DOHH2 (cell line): ENCODE measurements around the gene TNFSF8.
A peak's percentile ranks its signal among the peaks of the same experiment; 100 is the strongest.

Source experiments
- H3F3A ChIP-seq: fragments of 200-600 bp; sonication (generic), shearing (Covaris generic); 2 replicates; pipeline ENCODE4 v1.6.0; 2016; ENCODE audit warnings: antibody characterized with exemption, mild to moderate bottlenecking; ENCODE audit not compliant: control insufficient read depth, insufficient read depth
- H3K27ac ChIP-seq: fragments of 200-600 bp; sonication (generic); 2 replicates; pipeline ENCODE4 v1.5.1; 2014; ENCODE audit warnings: low read depth, mild to moderate bottlenecking, low read length, moderate library complexity
- H3K27me3 ChIP-seq: fragments of 200-600 bp; sonication (generic); 2 replicates; pipeline ENCODE4 v1.6.1; 2014; ENCODE audit warnings: mild to moderate bottlenecking, low read length, mixed read lengths; ENCODE audit not compliant: control insufficient read depth
- H3K36me3 ChIP-seq: fragments of 200-600 bp; sonication (generic); 2 replicates; pipeline ENCODE4 v1.6.1; 2014; ENCODE audit warnings: mild to moderate bottlenecking, low read length, moderate library complexity, mixed read lengths; ENCODE audit not compliant: control insufficient read depth
- H3K4me1 ChIP-seq: fragments of 200-600 bp; sonication (generic); 2 replicates; pipeline ENCODE4 v1.6.1; 2014; ENCODE audit warnings: mild to moderate bottlenecking, low read length, mixed read lengths; ENCODE audit not compliant: control insufficient read depth
- H3K4me2 ChIP-seq: fragments of 200-600 bp; sonication (generic); 2 replicates; pipeline ENCODE4 v1.6.0; 2014; ENCODE audit warnings: mild to moderate bottlenecking, low read length, moderate library complexity
- H3K4me3 ChIP-seq: fragments of 200-600 bp; sonication (generic); 2 replicates; pipeline ENCODE4 v1.5.1; 2014; ENCODE audit warnings: mild to moderate bottlenecking, low read length, mixed read lengths
- H3K79me2 ChIP-seq: fragments of 200-600 bp; sonication (generic); 2 replicates; pipeline ENCODE4 v1.6.1; 2014; ENCODE audit warnings: mild to moderate bottlenecking, low read length, mixed read lengths; ENCODE audit not compliant: control insufficient read depth
- H3K9me2 ChIP-seq: fragments of 200-600 bp; sonication (generic); replicated peaks from 2 replicates; pipeline ENCODE4 v1.6.1; 2014; ENCODE audit warnings: mild to moderate bottlenecking, low read length, mixed read lengths; ENCODE audit not compliant: control insufficient read depth
- H3K9me3 ChIP-seq: fragments of 200-600 bp; sonication (generic); 2 replicates; pipeline ENCODE4 v1.6.1; 2014; ENCODE audit warnings: antibody characterized with exemption, low read length, mixed read lengths; ENCODE audit not compliant: control insufficient read depth, insufficient read depth
- H4K20me1 ChIP-seq: fragments of 200-600 bp; sonication (generic); 2 replicates; pipeline ENCODE4 v1.6.0; 2014; ENCODE audit warnings: low read depth, mild to moderate bottlenecking, antibody characterized with exemption, low read length, moderate library complexity; ENCODE audit not compliant: control insufficient read depth, insufficient read depth
- CTCF ChIP-seq: fragments of 200-600 bp; sonication (generic); IDR thresholded peaks from one replicate; pipeline ENCODE4 v1.5.1; 2014; ENCODE audit warnings: antibody characterized with exemption, mild to moderate bottlenecking, low read depth, low read length; ENCODE audit not compliant: poor library complexity, severe bottlenecking
- EZH2phosphoT487 ChIP-seq: fragments of 200-600 bp; sonication (generic); IDR thresholded peaks from 2 replicates; pipeline ENCODE4 v1.6.1; 2017; ENCODE audit warnings: borderline replicate concordance, mild to moderate bottlenecking, antibody characterized with exemption, low read length, moderate library complexity, mixed read lengths

Gene TNFSF8

GRCh38 chr9:114878879-114879564 is 51.4 kb downstream of the TNFSF8 start:
- no peak overlapping the region for H3K4me2 ChIP-seq
- no peaks in the 10 kb centered on the region for H3F3A ChIP-seq
- no peaks in the 10 kb centered on the region for H4K20me1 ChIP-seq
- peaks cover 4% of the 10 kb centered on the region; the same call in 1 of the 2 replicates for H3K4me1 ChIP-seq
- H3K36me3 ChIP-seq: no peaks in the 10 kb centered on the region
- H3K27ac ChIP-seq: no peak overlapping the region
- peaks cover 21% of the 10 kb centered on the region for H3K9me3 ChIP-seq
- no peaks in the 10 kb centered on the region for H3K27me3 ChIP-seq
- no peaks in the 10 kb centered on the region for H3K79me2 ChIP-seq
- no peak overlapping the region for H3K4me3 ChIP-seq
- peak; percentile 29 for TF ChIP-seq CTCF
- TF ChIP-seq EZH2phosphoT487: no peak
- no peaks in the 10 kb centered on the region for H3K9me2 ChIP-seq

GRCh38 chr9:114869845-114870244 is 60.5 kb downstream of the TNFSF8 start:
- H3K4me3 ChIP-seq: no peak overlapping the region
- no peak overlapping the region for H3K4me2 ChIP-seq
- H3K36me3 ChIP-seq: no peaks in the 10 kb centered on the region
- H3K27me3 ChIP-seq: no peaks in the 10 kb centered on the region
- no peaks in the 10 kb centered on the region for H3K79me2 ChIP-seq
- no peaks in the 10 kb centered on the region for H3K9me2 ChIP-seq
- TF ChIP-seq CTCF (no peak), EZH2phosphoT487 (no peak)
- H3K27ac ChIP-seq: no peak overlapping the region
- no peaks in the 10 kb centered on the region for H3F3A ChIP-seq
- H3K4me1 ChIP-seq: no peaks in the 10 kb centered on the region
- H4K20me1 ChIP-seq: no peaks in the 10 kb centered on the region
- H3K9me3 ChIP-seq: peaks cover 5% of the 10 kb centered on the region; the same call in 1 of the 2 replicates

- Histone ChIP-seq H3K27ac (no peak overlapping the region), H3K27me3 (no peaks in the 10 kb centered on the region), H3K9me2 (no peaks in the 10 kb centered on the region), H3K4me2 (no peak overlapping the region), H3K4me1 (no peaks in the 10 kb centered on the region), H3K79me2 (no peaks in the 10 kb centered on the region), H3F3A (no peaks in the 10 kb centered on the region), H3K36me3 (no peaks in the 10 kb centered on the region), H4K20me1 (no peaks in the 10 kb centered on the region), H3K4me3 (no peak overlapping the region), H3K9me3 (peaks cover under 1% of the 10 kb centered on the region; the same call in 1 of the 2 replicates)
- no peak for TF ChIP-seq CTCF
- TF ChIP-seq EZH2phosphoT487: no peak
These were observed 61.0 kb downstream of the TNFSF8 start for GRCh38 chr9:114869378-114869777.
